Measurements from ENCODE around the gene RFX5.
A peak's percentile ranks its signal among the peaks of the same experiment; 100 is the strongest.
"Not testable (repeated sequence)": the region's sequence is repeated elsewhere in the genome, so short reads cannot be mapped to it uniquely, and the experiment has no call there.

Gene RFX5

GRCh38 chr1:151361883-151362282, 14.8 kb upstream of the RFX5 start:
- no peak for DNase-seq

GRCh38 chr1:151356696-151357095, 9.6 kb upstream of the RFX5 start:
- no peak for DNase-seq

DNA sequence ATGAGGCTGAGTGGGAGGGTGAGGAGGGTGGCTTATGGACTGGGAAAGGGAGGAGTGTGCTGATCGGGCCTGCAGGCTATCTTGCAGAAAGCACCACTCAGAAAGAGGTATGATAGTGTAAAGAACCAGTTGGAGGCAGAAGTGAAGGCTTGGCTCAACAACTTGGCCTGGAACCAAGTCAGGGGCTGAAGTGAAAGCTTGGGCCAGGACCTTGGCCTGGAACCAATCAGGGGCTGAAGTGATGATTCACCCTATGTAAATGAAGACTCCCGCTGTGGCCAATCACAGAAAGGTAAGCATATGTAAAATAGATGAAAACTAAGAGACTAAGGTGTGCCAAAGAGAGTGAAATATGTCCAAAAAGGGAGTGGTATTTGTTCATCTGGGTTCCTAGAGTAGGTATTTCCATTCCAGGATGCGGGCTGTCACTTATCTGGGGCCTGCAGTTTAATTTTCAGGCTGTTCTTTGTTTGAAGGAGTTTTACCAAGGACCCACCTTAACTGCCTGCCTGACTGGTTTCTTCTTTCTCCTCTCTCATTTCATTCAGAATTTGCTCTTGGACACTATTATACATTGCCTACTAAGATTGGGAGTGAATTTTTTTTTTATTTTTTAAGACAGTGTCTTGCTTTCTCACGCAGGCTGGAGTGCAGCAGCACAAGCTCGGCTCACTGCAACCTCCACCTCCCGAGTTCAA, 5.1 kb upstream of the RFX5 start:
- no peak for DNase-seq

GRCh38 chr1:151350323-151350722, 3.3 kb upstream of the RFX5 start:
- not testable (repeated sequence) for DNase-seq

GRCh38 chr1:151347523-151348246, 633 bp upstream of the RFX5 start:
- no peak for DNase-seq

DNA sequence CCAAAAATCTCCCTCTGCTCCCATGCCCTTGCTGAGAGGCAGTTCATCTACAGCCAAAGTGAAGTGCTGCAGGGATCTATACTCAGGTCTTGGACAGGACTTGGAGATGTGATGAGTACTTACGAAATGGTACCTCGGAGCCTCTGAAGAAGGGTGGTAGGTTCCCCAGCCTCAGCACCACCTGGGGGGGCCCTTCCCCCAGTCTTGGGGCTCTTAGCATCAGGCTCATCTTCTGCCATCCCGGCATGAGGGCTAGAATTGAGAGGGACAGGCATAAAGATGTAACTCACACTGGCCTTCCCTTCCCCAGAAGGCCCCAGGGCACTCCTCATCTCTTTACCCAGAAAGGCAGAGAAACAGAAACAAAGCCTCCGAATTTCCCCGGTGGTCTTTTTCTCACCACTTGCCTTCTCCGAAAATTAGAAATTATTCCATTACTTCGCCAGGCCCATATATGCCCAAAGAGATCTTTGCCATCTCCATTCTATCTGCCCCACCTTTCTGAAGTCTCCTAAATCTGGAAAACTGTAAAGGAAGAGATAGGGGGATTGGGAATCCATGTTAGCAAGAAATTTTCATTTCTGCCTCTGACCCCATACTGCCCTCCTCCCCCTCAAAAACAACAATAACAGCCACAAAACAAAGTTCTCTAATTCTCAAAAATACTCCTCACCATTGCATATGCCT, 827 bp downstream of the RFX5 start:
- no peak for DNase-seq

- no peak for DNase-seq
Observed at GRCh38 chr1:151344291-151344690, 2.8 kb downstream of the RFX5 start.

DNA sequence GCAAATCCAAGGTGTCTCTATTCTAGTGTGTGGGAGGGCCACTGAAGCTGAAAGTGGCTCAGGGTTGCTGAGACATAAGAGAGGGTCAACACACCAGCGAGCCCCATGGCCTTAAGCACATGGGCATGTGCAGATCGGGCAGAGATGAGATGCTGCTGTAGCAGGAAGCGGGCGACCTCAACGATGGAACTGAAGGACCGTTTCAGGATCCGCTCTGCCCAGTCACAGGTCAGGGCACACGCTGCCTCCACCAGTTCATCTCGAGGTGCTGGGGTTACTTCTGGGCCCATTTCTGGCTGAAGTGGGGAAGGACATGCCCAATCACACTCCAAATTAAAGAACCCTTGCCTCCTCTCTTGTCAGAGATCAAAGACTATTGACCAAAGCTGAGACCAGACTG, 3.5 kb downstream of the RFX5 start:
- DNase-seq: no peak

GRCh38 chr1:151342569-151342968, 4.5 kb downstream of the RFX5 start:
- no peak for DNase-seq

- DNase-seq: no peak
Observed at GRCh38 chr1:151342021-151342420, 5.0 kb downstream of the RFX5 start.

DNA sequence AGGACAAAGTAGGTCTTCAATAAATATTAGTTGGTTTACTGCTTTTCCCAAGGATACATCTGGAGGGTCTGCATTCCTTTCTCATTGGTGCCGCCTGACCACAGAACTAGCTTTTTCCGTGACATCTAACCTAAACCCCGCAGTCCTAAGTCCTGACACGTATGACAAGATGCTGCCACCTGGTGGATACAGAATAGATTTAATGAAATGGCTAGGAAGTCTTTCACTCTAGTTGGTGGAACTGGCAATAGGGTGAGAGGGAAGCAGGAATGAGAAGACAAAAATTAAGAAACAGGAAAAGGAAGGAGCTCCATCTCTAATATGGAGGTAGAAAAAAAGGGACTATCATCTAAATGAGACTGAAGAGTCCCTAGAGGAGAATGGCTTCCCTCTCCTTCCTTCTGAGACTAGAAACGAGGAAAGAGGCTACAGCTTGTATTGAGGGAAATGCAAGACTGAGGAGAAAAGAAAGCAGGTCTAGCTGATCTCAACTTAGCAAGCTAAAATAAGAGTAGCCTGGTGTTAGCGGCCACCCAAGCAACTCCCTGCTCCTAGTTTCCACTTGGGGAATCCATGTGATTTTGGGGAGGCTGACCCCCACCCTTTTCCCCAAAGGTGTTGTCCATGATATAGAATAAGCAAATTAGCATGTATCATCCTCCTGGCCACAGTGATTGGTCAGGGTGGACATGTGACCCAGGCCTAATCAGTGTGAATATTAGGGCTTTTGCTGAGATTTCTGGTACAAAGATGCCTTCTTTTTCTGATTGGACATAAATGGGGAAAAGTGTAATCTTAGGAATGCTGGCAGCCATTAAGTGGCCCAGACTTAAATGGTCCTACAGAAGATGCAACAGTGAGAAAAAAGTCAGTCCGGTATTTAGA, 5.9 kb downstream of the RFX5 start:
- peak; percentile 24 for DNase-seq

- DNase-seq: no peak
Observed at GRCh38 chr1:151336556-151336955, 10.5 kb downstream of the RFX5 start.

- no peak for DNase-seq
Observed at GRCh38 chr1:151334822-151335221, 12.2 kb downstream of the RFX5 start.

DNA sequence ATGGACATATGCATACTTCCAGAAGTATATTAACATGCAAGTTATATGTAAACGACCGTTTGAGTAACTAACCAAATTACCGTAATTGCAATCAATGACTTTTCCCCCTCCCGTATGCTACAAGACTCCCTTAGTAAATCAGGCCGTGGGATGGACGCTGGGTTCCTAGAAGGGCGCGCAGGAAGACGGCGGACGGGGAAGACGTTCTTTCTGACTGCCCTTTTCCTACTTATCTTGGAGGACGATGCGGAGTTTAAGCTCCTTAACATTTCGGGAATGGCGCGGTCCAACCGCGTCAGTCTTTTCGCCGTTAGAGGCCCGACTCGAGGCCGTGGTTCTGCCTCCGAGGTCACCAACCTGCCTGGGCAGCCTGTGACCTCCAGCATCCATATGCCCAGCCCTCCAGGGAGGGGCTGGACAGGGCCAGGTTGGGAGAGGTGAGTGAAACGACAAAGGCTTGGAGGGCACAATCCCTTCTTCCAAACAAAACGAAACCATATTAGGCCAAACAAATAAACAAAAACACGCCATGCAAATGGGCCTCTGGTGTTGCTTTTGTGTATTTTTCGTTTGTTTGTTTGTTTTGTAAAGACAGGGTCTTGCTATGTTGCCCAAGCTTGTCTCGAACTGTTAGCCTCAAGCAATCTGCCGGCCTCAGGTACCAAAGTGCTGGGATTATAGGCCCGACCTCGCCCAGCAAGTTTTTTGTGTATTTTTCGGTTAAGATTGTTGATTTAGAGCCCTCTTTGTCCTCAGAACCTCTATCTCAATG, 19.0 kb downstream of the RFX5 start:
- DNase-seq: no peak

DNA sequence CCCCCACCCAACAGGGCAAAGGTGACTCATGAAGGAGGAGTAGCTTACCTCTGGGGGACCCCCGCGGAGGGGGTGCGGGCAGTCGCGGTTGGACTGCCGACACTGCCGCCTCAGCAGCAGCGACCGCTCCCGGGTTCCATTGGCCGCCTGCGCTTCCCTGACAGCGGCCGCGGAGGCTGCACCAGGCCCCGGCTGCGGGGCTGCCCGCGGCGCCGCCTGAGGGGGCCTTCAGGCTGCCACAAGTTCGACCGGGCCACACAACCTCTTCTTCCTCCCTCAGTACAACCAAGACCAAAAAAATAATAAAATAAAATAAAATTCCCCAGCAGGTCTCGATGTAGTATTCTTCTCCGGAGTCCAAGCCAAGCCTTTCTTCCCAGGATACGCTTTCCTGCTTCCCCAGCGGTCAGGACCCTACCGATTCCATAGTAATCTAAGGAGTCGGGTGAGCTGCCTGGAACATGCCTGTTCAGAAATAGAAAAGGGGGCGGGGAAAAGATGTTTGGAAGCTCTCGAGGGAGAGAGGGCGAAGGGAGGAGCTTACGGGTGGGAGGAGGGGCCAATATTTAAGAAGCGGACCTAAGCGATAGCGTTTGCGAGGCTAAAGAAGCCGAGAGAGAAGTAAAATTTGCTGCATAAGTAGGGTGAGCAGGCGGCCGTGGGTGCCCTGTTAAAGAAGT, 19.7 kb downstream of the RFX5 start, which contains the start of gene PI4KB:
Gene PI4KB, minus strand, starts transcription at position 194 of the 680 bp plus-strand sequence. CDS start 10,935 bp downstream, outside the sequence.
- DNase-seq: peak; percentile 83

DNA sequence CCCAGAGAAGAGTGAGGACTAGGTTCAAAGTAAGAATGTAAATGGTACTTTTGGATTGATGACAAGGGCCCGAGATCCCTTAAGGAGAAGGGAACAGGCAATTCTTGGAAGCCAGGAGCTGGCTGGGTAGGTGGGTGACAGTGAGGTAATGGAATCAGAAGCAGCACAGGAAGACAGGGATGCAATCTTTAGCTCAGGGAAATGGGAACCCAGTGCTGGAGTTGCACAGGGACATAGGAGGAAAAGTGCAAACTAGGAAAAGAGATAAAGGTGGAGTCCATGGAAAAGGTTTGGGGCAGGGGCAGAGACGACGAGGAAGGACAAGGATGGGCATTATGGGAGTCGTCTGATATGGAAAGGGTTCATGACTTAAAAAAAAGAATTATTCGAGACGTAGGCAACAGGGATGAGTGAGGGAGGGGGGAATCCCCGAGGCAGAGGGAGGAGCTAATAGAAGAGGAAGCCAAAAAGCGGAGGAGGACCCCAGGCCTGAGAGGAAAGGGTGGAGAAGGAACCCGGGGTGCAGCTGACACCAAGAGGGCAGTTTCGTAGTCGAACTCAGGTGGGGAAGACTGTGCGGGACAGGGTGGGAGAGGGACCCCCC, 20.3 kb downstream of the RFX5 start:
- peak; percentile 42 for DNase-seq

DNA sequence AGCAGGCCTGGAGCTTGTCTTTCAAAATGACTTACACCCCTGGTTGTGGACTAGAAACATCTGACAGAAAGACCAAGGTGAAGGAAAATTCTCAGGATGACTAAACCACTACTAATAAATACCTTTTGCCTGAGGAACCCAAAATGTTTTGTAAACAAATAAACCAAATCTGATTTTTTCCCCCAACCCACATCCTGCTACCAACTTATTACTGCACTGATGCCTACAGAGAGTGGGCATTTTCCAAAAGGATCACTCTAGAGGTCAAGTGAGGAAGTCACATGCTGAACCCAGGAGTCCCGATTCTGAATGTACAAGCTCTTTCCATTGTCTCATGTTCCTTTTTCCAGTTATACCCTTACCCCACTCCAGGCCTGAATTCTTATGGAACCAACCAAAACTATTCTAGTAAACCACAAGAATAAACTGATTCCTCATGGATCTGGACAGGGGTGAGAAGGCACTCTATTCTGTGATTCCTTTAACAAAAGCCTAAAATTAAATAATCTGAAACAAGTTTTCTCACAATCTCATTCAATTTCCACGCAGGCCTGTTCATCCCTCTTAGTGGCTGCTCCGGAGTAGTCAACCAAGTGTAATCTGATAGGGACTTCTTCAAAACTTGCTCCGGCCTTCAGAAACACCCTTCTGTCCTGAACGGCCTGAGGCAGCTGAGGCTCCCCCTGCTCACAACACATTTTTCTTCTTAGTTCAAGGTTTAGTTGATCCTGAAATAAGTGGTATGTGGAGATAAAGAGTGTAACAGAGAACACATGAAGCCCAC, 21.2 kb downstream of the RFX5 start:
- no peak for DNase-seq

GRCh38 chr1:151325231-151325630, 21.8 kb downstream of the RFX5 start:
- no peak for DNase-seq

DNA sequence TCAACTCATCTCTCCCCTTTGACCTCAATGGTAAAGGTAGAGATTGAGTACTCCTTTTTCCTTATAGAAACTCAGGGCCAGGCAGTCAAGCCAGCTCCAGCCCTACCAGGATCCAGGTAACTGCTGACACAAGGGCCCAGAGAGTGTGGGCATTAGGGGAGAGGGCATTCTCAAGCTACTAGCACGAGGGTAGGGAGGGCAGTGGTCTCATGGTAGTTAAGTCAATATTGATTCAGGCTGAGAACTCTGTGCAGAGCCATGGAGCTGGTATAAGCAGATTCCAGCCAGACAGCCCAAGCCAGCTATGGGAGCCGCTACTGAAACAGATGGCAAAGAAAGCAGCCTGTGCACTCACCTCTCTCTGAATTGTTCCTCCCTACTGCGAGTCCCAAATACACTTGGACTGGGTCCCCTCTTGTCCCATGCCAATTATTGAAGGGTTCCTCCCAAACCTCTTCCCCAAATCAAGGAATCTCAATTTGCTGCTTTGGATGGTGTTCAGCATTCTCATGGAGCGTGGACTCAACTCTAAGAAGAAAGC, 22.6 kb downstream of the RFX5 start:
- no peak for DNase-seq

- DNase-seq: no peak
Observed at GRCh38 chr1:151318975-151319374, 28.1 kb downstream of the RFX5 start.

Measured in activated CD4-positive, alpha-beta T cell treated with anti-CD3 and anti-CD28 coated beads, Interleukin-2, amount 50 U/mL, for 1 hour (primary cell).